GM19351 (cell line): ENCODE data around the gene ZC3H7B.
"Not testable (repeated sequence)": the region's sequence is repeated elsewhere in the genome, so short reads cannot be mapped to it uniquely, and the experiment has no call there.

Experiments used
- ATAC-seq: cut with Tn5 transposase; IDR thresholded peaks from one replicate; pipeline ENCODE4 v1.9.1; 2021; ENCODE audit warnings: mild to moderate bottlenecking, moderate library complexity; ENCODE audit not compliant: unreplicated experiment

Gene ZC3H7B, protein sequence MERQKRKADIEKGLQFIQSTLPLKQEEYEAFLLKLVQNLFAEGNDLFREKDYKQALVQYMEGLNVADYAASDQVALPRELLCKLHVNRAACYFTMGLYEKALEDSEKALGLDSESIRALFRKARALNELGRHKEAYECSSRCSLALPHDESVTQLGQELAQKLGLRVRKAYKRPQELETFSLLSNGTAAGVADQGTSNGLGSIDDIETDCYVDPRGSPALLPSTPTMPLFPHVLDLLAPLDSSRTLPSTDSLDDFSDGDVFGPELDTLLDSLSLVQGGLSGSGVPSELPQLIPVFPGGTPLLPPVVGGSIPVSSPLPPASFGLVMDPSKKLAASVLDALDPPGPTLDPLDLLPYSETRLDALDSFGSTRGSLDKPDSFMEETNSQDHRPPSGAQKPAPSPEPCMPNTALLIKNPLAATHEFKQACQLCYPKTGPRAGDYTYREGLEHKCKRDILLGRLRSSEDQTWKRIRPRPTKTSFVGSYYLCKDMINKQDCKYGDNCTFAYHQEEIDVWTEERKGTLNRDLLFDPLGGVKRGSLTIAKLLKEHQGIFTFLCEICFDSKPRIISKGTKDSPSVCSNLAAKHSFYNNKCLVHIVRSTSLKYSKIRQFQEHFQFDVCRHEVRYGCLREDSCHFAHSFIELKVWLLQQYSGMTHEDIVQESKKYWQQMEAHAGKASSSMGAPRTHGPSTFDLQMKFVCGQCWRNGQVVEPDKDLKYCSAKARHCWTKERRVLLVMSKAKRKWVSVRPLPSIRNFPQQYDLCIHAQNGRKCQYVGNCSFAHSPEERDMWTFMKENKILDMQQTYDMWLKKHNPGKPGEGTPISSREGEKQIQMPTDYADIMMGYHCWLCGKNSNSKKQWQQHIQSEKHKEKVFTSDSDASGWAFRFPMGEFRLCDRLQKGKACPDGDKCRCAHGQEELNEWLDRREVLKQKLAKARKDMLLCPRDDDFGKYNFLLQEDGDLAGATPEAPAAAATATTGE

DNA sequence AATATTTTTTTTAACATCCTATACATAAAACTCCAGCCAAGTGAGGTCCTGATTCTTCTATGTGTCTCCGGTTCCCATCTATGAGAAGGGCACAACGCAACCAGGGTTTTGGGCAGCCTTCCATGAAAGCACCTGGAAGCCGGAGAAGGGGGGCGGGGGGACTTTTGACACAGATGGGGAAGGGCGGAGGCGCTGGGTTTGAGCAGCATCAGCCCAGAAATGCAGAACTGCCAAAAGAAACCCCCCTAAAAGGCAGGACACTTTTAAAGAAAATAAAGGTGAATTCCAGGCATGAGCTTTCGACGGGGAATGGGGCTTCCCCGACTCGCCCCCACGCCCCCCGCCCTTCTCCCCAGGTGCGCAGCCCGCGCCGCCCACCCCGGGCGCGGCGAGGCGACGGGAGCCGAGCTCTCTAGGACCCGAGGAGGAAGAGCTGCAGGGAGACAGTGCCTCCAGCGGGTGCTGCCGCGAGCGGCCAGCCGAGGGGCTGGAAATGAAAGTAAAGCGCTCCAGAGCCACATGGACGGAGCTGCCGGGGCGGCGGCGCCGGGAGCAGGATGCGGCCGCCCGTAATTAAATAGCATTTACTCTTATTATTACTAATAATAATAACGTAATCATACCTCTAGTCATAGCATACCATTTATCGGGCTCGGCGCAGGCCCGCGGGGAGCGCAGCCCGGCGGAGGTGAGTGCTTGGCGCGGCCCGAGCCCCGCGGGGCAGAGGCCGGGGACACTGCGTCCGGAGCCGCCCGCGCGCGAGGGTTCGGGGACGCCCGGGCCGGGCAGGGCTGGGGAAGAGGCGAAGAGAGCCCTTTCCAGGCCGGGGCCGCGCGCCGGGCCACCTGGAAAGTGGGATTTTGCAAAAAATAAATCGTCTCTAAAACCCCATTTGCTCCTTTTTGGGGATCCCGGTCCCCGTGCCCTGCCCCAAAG lies at the start of gene ZC3H7B:
Gene ZC3H7B (plus strand): TSS at position 441 of the 936 bp plus-strand sequence. CDS start 19,136 bp downstream, outside the sequence.
- peak; percentile 85 for ATAC-seq

DNA sequence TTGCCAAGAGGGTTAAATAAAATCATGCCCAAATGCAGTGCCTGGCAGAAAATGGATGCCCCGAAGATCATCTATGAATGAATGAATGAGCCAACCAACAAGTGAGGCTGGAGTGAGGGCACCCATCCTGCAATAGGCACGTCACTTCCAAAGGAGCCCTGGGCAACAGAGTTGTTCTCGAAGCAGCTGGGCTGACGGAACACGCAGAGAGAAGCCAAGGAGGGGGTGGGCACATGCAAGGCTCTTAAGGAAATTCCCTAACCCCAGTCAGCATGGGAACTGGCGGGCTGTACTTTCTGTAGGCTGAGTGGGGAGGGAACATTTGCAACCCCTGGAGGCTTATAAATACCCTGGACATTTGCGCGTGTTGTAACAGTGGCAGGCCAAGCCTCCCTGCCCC lies 49.0 kb upstream of the ZC3H7B start:
- no peak for ATAC-seq

DNA sequence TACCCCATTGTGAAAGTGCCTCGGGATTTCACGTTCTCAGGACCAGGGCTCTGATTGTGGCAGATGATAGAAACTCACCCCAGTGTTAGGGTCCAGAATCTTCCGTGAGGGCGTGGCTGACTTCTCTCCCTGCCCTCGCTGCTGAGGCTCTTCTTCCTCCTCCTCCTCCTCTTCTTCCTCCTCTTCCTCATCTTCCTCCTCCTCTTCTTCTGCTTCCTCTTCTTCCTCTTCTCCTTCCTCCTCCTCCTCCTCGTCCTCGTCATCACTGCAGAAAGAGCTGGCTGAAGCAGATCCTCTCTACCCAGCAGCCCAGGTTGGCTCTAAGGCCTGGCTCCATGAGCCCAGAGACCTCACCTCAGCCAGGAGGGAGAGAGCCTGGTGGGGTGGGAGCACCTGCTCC lies 47.1 kb upstream of the ZC3H7B start:
- ATAC-seq, result no peak

DNA sequence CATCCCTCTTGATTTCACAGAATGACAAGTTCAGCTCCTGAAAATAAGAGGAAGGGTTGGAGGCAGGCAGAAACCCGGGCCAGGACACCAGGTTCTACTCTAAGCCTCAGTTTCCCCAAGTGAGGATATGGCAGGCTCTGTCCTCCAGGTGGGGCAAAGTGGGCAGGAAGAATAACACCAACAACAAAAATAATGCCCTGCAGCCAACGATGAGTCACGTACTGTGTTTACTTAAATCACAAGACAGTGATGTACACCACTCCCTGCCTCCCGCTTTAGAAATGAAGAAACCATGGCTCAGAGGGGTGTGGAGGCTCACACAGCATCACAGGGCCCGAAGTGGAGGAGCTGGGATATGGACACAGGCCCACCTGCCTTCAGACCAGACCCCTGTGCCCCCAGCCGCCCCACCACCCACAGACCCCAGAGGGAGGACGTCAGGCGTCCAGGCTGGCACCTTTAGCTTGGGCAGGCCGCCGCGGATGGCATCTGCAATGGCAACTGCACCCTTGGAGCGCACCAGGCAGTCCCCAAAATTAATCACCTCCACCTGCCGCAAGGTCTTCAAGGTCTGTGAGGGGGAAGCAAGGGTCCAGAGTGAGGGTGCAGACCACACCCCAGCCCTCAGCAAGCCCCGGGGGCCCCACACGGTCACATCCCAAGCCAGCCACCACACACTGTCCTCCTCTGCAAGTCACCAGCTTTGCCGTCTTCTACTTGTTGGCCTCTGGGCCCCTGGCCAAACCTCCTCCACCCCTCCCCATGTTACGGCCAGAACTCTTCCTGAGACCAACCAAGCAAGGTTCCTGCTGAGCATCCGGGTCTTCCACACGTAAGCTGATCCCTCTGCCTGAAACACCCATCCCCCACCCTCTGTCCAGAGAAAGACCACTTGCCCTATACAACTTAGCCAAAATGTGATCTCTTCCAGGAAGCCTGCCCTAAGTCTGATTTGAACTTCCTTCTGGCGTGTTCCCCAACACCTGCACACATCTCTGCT lies 44.8 kb upstream of the ZC3H7B start:
- ATAC-seq, result no peak

DNA sequence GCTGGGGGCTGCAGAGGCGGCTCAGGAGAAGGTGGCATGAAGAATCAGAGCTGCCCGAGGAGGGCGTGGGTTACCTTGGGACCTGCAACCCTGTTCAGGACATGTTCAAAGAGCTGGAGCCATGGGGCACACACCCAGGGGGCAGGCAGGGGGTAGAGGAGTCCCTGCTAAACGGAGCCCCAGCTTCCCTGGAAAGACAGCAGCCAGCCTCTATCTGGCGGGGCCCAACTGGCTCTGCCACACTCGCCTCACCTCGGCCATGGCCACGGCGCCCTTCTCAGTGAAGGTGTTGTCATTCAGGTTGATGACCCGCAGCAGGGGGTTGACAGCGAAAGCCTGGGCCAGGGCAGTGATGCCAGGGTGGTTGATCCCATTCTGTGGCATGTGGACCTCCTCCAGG lies 43.6 kb upstream of the ZC3H7B start:
- ATAC-seq, result no peak

DNA sequence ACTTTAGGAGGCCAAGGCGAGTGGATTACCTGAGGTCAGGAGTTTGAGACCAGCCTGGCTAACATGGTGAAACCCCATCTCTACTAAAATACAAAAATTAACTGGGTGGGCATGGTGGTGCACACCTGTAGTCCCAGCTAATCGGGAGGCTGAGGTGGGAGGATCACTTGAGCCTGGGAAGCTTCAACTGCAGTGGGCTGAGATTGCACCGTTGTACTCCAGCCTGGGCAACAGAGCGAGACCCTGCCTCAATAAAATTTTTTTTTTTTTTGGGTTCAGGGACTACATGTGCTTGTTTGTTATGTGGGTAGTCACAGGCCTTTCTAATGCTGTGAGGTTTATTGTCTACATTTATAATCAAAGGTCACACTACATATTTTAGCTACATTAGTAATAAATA lies 41.6 kb upstream of the ZC3H7B start:
- ATAC-seq, result not testable (repeated sequence)

DNA sequence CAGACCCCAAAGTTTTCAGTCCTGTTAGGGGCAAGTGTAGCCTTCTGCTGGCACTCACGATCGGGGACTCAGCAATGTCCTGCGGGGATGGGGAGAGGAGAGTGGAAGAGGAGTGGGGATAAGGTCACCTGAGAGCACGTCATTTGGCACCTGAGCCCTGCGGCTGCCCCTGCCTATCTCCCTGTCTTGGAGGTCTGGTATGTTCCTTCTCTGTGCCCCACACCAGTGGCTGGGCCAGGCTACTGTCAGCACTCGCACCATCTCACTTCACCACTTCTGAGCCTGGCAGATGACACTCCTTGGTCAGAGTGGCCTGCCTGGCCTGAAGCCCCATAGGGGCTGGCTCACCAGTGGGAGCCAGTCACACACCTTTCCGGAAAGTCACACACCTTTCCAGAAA lies 40.5 kb upstream of the ZC3H7B start:
- ATAC-seq, result no peak

DNA sequence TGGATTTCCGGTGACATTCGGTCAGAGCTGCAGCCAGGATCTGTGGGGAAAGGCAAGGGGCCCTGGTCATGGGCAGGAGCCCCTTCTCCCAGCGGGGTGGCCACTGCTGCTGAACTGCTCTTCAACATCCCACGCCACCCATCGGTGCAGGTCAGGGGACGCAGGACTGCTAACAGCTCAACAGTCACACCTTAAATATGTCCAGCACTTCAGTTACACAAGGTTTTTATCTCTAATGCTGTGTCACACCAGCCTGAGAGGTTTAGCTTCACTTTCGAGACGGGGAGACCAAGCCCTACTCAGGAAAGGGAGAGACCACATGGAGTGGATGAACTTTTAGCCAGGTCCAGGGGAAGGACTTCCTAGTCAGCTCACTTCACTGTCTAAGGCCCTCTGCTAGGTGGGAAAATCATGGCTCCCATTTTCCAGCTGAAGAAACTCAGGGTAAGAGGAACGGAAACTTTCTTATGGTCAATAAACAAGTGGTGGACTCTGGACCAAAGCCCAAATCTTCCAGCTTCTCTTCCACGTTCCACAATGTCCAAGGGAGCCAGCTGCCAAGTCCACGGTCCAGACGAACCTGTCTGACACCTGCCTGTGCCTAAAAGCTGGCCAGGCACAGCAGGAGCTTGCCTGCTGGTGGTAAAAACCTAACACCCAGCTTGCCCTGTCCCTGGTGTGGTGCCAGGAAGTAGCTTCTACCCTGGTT lies 39.6 kb upstream of the ZC3H7B start:
- ATAC-seq, result no peak

DNA sequence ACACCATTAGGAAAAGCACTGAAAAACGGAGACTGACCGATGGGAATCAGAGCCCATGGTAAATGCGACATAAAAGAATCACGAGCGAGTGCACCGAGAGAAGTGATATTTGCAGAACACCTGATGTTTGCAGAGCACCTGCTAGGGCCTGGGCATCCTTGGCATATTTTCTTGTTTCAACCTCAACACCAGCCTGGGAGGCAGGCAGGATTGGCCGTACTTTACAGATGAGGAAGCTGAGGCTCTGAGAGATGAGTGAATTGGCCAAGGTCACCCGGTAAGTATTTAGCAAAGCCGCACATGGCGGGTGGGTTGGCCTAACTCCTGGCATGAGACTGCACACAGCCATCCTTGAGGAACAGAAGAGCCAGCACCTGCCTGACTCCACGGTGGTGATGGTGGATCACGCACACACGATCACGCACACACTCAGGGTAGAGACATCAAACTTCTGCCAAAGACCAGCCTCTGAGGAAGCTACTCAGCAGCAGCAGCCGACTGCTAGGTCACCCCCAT lies 39.0 kb upstream of the ZC3H7B start:
- no peak for ATAC-seq

DNA sequence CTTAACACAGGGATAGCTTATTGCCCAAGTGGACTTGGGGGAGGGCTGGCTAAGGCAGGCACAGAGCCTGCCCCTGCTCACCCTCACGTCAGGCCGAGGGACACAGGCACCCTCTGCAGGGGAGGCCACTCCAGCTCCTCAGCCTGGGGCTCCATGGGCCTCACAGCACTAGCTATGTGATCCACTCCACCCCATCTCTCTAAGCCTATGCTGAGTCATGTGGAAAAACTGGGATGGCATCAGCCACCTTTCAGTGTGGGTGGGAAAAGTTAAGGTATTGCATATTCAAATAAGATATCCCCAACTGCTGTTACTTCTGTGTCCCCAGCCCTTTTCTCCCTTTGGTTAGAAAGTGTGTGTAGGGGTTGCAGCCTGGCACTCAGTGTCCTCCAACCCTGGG lies 37.6 kb upstream of the ZC3H7B start:
- no peak for ATAC-seq

DNA sequence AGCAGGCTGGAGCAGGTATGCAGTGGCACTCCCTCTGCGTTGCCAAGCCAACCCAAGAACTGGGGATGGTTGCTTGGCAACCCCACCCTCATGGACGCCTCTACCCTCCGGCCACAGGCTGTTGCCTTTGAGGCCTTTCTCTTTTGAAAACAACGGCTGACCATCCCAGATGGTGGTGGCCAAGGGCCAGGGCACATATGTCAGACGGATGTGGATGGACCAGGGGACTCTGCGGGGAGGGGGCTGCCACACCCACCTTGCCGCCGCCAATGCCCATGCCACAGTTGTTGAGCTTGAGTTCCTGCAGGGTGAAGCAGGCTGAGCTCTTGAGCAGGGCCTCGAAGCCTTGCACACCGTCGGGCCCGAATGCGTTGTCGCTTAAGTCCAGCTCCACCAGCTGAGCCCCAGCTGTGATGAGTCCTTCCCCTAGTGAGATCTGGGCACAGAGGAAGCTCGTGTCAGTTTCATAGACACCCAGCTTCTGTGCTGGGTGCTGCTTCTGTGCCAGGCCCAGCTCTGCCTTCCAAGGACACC lies 36.9 kb upstream of the ZC3H7B start:
- no peak for ATAC-seq

DNA sequence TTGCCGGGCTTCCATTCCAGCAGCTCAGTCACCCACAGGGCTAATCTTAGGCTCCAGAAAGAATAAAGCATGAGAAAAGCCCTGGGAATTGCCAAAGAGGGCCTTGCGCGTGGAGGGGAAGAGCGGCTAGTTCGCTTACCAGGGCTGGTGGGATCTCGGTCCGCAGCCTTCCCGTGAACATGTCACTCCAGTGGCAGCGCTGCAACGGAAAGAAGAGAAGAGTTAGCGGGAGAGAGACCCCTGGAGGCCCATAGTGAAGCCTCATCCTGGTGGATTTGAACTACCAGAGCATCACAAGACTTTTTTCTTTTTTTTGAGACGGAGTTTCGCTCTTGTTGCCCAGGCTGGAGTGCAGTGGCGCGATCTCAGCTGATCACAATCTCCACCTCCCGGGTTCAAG lies 33.4 kb upstream of the ZC3H7B start:
- ATAC-seq, result no peak

DNA sequence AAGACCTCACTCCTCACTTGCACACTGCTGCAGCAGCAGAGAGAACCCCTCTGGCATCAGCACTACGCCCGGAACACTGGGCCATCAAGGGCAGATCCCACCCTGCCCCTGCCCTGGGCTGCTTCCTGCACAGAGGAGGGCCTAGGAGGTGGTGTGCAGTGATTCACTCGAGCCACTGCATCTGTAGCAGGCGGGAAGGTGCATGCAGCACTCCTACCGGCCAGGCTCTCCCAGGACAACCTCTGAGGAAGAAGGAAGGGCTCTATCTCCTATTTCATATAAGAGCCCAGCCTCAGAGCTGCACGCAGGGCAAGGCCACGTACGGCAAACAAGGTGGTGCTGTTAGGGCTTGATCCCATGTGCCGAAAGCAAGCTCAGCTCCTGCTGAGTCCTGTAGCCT lies 29.5 kb upstream of the ZC3H7B start:
- no peak for ATAC-seq

DNA sequence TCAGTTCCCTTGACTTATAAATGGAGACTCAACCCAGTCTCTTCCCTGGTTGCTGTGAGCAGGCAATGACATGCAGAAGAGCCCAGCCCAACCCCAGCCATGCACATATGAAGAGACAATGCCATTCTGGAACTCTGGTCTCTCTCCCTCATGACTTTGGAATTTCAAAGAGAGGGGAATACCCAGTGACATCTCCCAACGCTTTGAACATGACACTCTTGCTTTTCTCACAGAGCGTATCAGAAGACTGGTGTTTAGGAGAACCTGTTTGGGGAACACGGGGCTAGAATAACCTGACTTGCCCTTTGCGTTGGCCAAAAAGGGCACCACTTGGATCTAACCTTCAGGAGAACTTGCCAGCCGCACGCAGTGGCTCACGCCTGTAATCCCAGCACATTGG lies 28.2 kb upstream of the ZC3H7B start:
- ATAC-seq, result no peak

DNA sequence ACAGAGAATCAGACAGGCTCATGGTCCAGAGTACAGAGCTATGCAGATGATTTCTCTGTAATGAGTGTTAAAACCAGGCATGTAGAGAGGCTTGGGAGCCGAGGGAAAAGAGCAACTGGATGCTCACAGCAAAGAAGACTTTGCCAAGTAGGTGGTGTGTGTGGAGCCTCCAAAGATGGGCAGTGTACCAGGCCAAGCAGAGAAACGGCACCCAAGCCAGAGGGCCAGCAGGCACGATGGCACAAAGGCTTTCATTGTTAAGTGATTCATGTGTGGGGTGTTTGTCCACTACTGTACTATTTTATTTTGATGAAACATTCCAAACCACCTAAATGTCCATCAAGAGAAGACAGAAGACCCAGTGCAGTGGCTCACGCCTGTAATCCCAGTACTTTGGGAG lies 26.5 kb upstream of the ZC3H7B start:
- no peak for ATAC-seq

DNA sequence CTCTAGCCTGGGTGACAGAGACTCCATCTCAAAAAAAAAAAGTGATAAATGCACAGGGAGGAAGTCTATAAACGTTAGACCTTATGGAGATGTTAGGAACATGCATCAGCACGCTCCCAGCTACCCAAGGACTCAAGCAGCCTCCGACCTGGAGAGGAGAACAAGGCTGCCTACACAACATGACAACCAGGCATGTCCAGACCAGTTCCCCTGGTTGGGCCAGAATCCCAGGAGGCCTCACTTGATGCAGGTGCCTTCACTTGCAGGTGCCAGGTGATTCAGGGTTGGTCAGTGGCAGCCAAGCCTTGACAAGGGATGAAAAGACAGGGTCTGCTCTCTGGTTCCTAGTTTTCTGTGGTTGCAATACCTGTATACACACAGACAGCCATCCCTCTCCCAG lies 21.3 kb upstream of the ZC3H7B start:
- no peak for ATAC-seq

DNA sequence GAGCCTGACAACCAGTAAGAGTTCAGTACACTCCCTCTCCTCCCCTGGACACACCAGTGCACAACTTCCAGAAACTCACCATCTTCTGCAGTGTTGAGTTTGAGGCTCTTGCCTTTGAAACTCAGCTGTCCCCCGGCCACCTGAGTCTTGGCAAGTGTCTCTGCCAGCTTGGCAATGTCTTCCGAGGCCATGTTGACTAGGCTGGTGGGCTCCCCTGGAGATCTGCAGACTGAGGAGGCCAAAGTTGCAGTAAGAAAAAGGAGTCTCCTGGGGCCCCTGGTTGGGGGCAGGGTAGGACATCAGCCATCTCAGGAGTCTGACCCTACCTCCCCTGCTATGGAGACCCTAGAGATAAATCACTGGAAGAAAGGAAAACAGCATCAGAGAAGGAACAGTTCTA lies 20.5 kb upstream of the ZC3H7B start:
- no peak for ATAC-seq

DNA sequence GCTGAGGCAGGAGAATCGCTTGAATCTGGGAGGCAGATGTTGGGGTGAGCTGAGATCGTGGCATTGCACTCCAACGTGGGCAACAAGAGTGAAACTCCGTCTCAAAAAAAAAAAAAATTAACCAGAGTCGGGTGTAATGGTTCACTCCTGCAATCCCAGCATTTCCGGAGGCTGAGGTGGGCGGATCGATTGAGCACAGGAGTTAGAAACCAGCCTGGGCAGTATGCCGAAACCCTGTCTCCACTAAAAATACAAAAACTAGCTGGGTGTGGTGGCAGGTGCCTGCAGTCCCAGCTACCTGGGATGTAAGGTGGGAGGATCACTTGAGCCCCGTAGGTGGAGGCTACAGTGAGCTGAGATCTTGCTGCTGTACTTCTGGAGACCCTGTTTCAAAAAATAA lies 16.9 kb upstream of the ZC3H7B start:
- no peak for ATAC-seq

DNA sequence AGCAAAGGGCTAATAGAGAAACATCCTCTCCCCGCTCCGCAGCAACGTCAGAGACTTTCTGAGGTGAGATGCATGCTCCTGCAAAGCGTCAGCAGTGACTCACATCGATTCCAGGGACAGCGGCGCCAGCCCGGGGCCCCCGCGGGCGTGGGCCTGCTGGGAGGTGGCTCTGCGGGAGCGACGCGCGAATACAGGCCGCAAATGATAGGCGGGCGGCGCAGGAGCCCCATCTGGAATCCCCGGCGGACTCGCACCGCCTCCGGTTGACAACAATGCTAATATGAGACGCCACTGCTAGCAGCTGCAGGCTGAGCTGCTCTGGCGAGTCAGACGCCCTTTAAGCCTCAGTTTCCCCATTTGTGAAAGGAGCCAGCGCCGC lies 15.9 kb upstream of the ZC3H7B start:
- ATAC-seq, result no peak
